Activated CD4-positive, alpha-beta T cell treated with anti-CD3 and anti-CD28 coated beads for 1 hour (primary cell): ENCODE results near the gene SNX17.
"Not testable (repeated sequence)": the region's sequence is repeated elsewhere in the genome, so short reads cannot be mapped to it uniquely, and the experiment has no call there.

Source experiments
- DNase-seq: peaks from one replicate; pipeline ENCODE4 v3.0.0-alpha.2; 2020

Gene SNX17

DNA sequence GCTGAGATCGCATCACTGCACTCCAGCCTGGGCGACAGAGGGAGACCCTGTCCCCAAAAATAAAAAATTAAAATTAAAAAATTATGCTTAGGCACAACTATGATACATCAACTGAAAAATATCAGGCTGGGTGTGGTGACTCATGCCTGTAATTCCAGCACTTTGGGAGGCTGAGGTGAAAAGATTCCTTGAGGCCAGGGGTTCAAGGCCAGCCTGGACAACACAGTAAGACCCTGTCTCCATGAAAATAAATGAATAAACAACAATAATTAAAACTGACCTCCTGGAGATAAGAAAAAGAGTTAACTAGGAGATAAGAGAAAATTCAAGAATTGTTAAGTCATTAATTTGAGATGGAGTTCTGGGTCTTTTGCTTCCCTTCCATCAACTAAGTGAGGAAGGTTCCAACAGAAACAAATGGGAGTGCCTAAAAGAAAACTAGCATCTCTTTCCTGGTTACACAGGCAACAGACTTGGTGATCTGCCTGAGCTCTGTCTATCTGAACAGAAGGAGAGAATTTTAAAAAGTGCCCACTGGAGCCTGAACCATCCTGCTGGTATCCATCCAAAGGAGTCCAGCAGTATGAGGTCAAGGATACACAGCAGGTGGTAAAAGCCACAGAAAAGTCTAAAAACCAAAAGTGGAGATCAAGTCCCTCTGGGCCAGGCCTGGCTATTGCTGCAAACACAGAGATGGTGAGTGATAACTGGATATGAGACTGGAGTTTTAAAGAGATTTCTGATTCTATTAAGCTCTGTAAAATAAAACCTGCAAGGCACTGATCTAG lies 30.1 kb downstream of the SNX17 start:
- no peak for DNase-seq

- no peak for DNase-seq
Measured at GRCh38 chr2:27407798-27408491, 37.5 kb downstream of the SNX17 start.

GRCh38 chr2:27408601-27409320 lies 38.3 kb downstream of the SNX17 start:
- no peak for DNase-seq

- peak; percentile 93 for DNase-seq
Measured at GRCh38 chr2:27409321-27410073, 39.1 kb downstream of the SNX17 start, which contains the start of gene PPM1G. Gene PPM1G, minus strand, starts transcription at chr2:27409591. Its CDS starts 169 bp downstream, at chr2:27409422.

GRCh38 chr2:27412419-27413152 lies 42.2 kb downstream of the SNX17 start:
- no peak for DNase-seq

DNA sequence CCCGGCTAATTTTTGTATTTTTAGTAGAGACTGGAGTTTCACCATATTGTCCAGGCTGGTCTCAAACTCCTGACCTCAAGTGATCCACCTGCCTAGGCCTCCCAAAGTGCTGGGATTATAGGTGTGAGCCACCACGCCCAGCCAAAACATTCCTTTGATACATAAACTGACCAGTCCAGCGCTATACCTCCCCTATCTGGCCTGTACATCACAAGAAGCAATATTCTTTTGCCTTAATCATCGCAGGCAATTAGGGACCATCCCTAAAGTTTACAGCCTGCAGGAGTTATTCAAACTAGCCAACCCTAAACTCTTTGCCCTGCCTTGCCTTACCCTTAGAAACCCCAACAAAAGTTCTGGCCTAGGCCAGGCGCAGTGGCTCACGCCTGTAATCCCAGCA lies 45.7 kb downstream of the SNX17 start:
- no peak for DNase-seq

DNA sequence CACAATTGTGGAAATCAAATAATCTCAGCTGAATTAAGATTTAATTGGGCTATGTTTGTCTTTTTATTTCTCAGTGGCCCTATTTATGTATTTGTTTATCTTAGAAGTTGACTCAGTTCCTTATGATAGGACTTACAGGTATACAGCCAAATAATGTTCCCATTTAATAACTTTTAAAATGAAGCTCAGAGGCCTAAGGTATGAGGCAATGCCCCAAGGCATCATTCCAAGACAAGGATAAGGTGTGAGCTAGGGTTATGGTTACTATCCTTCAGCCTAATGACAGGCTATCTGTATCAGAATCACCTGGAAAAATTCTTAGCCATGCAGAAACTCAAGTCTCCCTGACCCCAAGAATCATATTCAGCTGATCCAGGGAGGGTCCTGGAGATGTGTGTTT lies 50.6 kb downstream of the SNX17 start:
- DNase-seq, result no peak

DNA sequence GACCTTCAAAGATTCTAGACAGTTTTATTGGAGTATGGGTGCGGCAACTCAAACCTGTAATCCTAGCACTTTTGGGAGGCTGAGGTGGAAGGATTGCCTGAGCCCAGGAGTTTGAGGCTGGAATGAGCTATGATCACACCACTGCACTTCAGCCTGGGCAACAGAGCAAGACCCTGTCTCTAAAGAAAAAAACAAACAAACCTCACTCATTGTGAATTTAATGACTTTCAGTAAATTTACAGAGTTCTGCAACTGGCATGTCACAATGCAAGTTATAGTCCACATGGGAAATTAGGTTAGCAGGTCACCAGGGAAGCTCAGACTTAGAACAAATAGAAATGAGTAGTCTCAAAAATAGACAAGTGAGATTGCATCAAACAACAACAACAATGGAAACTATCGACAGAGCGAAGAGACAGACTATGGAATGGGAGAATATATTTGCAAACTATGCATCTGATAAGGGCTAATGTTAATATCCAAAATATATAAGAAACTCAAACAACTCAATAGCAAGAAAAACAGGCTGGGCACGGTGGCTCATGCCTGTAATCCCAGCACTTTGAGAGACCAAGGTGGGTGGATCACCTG lies 51.3 kb downstream of the SNX17 start:
- no peak for DNase-seq

DNA sequence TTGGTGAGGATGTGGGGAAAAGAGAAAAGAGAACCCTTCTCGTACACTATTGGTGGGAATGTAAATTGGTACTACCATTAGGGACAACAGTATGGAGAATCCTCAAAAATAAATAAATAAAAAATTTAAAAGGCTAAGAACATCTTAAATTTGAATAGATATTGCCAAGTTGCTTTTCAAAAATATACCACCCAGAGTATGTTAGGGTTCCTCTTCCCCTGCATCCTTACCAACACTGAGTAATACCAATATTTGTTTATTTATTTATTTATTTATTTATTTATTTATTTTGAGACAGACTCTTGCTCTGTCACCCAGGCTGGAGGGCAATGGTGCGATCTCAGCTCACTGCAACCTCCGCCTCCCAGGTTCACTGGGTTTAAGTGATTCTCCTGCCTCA lies 52.5 kb downstream of the SNX17 start:
- DNase-seq, result no peak

DNA sequence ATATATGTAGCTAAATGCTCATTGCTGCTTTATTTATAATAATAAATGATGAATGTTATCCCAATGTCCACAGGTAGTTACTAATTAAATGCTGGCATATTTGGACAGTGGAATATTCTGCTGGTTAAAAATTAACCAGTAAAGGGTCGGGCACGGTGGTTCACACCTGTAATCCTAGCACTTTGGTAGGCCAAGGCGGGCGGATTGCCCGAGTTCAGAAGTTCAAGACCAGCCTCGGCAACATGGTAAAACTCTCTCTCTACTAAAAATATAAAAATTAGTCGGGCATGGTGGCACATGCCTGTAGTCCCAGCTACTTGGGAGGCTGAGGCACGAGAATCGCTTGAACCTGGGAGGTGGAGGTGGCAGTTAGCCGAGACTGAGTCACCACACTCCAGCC lies 54.6 kb downstream of the SNX17 start:
- not testable (repeated sequence) for DNase-seq
